IMR-90 (cell line): ENCODE measurements around the gene PDE4B. TPM values are rescaled to one million over a fixed set of nuclear protein-coding genes. Genes with fewer than 3 reads are reported as not detected.

Experiments used
- ATAC-seq: fragments of 200-7000 bp; cut with Tn5 transposase; 2 replicates; pipeline ENCODE4 v1.9.1; 2020; ENCODE audit warnings: low read depth, mild to moderate bottlenecking, moderate library complexity
- BruUV-seq: library from RNA; stranded (reverse); fragments of 400-500 nt; replicated peaks from 2 replicates; lab custom pipeline; 2021; lab: Mats Ljungman, UMichigan
- CTCF ChIA-PET: fragments of 300-600 bp; formaldehyde crosslinking; extraction: SDS; loops from one replicate; lab custom pipeline; 2021; ENCODE audit warnings: antibody characterized with exemption; lab: Yijun Ruan, JAX
- POLR2A ChIA-PET: fragments of 300-600 bp; sonication (Branson Sonifier 250); formaldehyde crosslinking; loops from one replicate; lab custom pipeline; 2022; ENCODE audit warnings: antibody characterized with exemption; ENCODE audit not compliant: unreplicated experiment; lab: Charles Lee
- DNase-seq: peaks from one replicate; pipeline ENCODE4 v3.0.0; 2013
- H2AFZ ChIP-seq: replicated peaks from 2 replicates; pipeline ENCODE3; 2013; ENCODE audit warnings: low read length, mild to moderate bottlenecking; ENCODE audit not compliant: poor library complexity
- H2AK5ac ChIP-seq: 2 replicates; pipeline ENCODE4 v1.6.1; 2013; ENCODE audit warnings: low read depth, low read length, inconsistent platforms
- H2AK9ac ChIP-seq: replicated peaks from 2 replicates; pipeline ENCODE3; 2013; ENCODE audit warnings: mild to moderate bottlenecking, low read depth, low read length, moderate library complexity; ENCODE audit not compliant: poor library complexity
- H2BK120ac ChIP-seq: 2 replicates; pipeline ENCODE4 v1.6.1; 2013; ENCODE audit warnings: low read depth, low read length, inconsistent platforms
- H2BK15ac ChIP-seq: 3 replicates; pipeline ENCODE4 v1.6.1; 2013; ENCODE audit warnings: low read depth, low read length, inconsistent platforms
- H2BK20ac ChIP-seq: 2 replicates; pipeline ENCODE4 v1.6.1; 2013; ENCODE audit warnings: low read depth, mild to moderate bottlenecking, inconsistent platforms, low read length, moderate library complexity
- H2BK5ac ChIP-seq: 2 replicates; pipeline ENCODE4 v1.6.1; 2013; ENCODE audit warnings: mild to moderate bottlenecking, low read depth, low read length, inconsistent platforms; ENCODE audit not compliant: poor library complexity, severe bottlenecking
- H3K14ac ChIP-seq: replicated peaks from 2 replicates; pipeline ENCODE4 v1.6.1; 2013; ENCODE audit warnings: low read depth, low read length, inconsistent platforms
- H3K18ac ChIP-seq: 2 replicates; pipeline ENCODE4 v1.6.1; 2013; ENCODE audit warnings: low read depth, low read length, control low read depth
- H3K23ac ChIP-seq: 2 replicates; pipeline ENCODE4 v1.6.1; 2013; ENCODE audit warnings: low read depth, low read length, inconsistent platforms
- H3K27ac ChIP-seq: 2 replicates; pipeline ENCODE4 v1.5.1; 2013; ENCODE audit warnings: mild to moderate bottlenecking, control low read depth, low read length; ENCODE audit not compliant: insufficient read depth
- H3K27me3 ChIP-seq: 2 replicates; pipeline ENCODE4 v1.6.1; 2013; ENCODE audit warnings: low read length; ENCODE audit not compliant: control insufficient read depth, insufficient read depth
- H3K36me3 ChIP-seq: 2 replicates; pipeline ENCODE4 v1.6.1; 2013; ENCODE audit warnings: low read length, mixed read lengths; ENCODE audit not compliant: control insufficient read depth, insufficient read depth
- H3K4ac ChIP-seq: 2 replicates; pipeline ENCODE4 v1.6.1; 2013; ENCODE audit warnings: low read depth, low read length, inconsistent platforms
- H3K4me1 ChIP-seq: 2 replicates; pipeline ENCODE4 v1.6.1; 2013; ENCODE audit warnings: low read length, mixed read lengths; ENCODE audit not compliant: control insufficient read depth, insufficient read depth
- H3K4me2 ChIP-seq: 2 replicates; pipeline ENCODE4 v1.6.1; 2013; ENCODE audit warnings: low read depth, mild to moderate bottlenecking, control low read depth, low read length, moderate library complexity
- H3K4me3 ChIP-seq: 2 replicates; pipeline ENCODE4 v1.5.1; 2013; ENCODE audit warnings: low read depth, mild to moderate bottlenecking, control low read depth, low read length, moderate library complexity; ENCODE audit not compliant: insufficient read depth
- H3K56ac ChIP-seq: 2 replicates; pipeline ENCODE4 v1.6.1; 2013; ENCODE audit warnings: low read length, inconsistent platforms; ENCODE audit not compliant: insufficient read depth; ENCODE audit errors: extremely low read depth
- H3K79me1 ChIP-seq, 2 experiments: 2 replicates each; pipeline ENCODE4 v1.6.1; 2013; ENCODE audit warnings: low read length in 2 of 2, inconsistent platforms in 1 of 2, low read depth in 1 of 2
- H3K9ac ChIP-seq: 2 replicates; pipeline ENCODE4 v1.6.1; 2013; ENCODE audit warnings: low read depth, low read length, control low read depth
- H3K9me1 ChIP-seq: 2 replicates; pipeline ENCODE4 v1.6.1; 2013; ENCODE audit warnings: low read length, inconsistent platforms; ENCODE audit not compliant: insufficient read depth
- H3K9me3 ChIP-seq: 2 replicates; pipeline ENCODE4 v1.6.1; 2013; ENCODE audit warnings: low read length; ENCODE audit not compliant: control insufficient read depth, insufficient read depth
- H4K20me1 ChIP-seq: 2 replicates; pipeline ENCODE4 v1.6.1; 2013; ENCODE audit warnings: low read length, inconsistent platforms; ENCODE audit not compliant: insufficient read depth
- H4K5ac ChIP-seq: 2 replicates; pipeline ENCODE4 v1.6.1; 2013; ENCODE audit warnings: mild to moderate bottlenecking, low read depth, low read length, control low read depth
- H4K8ac ChIP-seq, 2 experiments: 2 replicates each; pipeline ENCODE4 v1.6.1; 2013; ENCODE audit warnings: low read depth in 2 of 2, low read length in 2 of 2, control low read depth in 1 of 2, inconsistent platforms in 1 of 2
- H4K91ac ChIP-seq: 2 replicates; pipeline ENCODE4 v1.6.1; 2013; ENCODE audit warnings: low read depth, low read length, inconsistent platforms; ENCODE audit not compliant: insufficient read depth
- BHLHE40 ChIP-seq: fragments of 150-350 bp; IDR thresholded peaks from 2 replicates; pipeline ENCODE4 v1.6.1; 2016; ENCODE audit warnings: mild to moderate bottlenecking, low read depth, low read length
- CHD1 ChIP-seq: IDR thresholded peaks from 2 replicates; pipeline ENCODE4 v1.6.1; 2012; ENCODE audit warnings: low read depth, low read length, improper control_type of control experiment
- FOS ChIP-seq: fragments of 150-350 bp; IDR thresholded peaks from 2 replicates; pipeline ENCODE4 v1.6.1; 2016; ENCODE audit warnings: low read depth, low read length
- MAFK ChIP-seq: IDR thresholded peaks from 2 replicates; pipeline ENCODE4 v1.6.1; 2012; ENCODE audit warnings: low read depth, low read length, improper control_type of control experiment
- MXI1 ChIP-seq: IDR thresholded peaks from 2 replicates; pipeline ENCODE4 v1.6.1; 2012; ENCODE audit warnings: low read depth, mild to moderate bottlenecking, low read length, moderate library complexity, borderline replicate concordance
- NFE2L2 ChIP-seq: fragments of 150-350 bp; IDR thresholded peaks from 2 replicates; pipeline ENCODE4 v1.6.1; 2016; ENCODE audit warnings: low read depth, mild to moderate bottlenecking, low read length
- POLR2A ChIP-seq: IDR thresholded peaks from 2 replicates; pipeline ENCODE4 v1.6.1; 2012; ENCODE audit warnings: mild to moderate bottlenecking, low read depth, low read length
- RFX5 ChIP-seq: IDR thresholded peaks from 2 replicates; pipeline ENCODE4 v1.8.0; 2012; ENCODE audit warnings: low read depth, mild to moderate bottlenecking, low read length, moderate library complexity
- SMC3 ChIP-seq: fragments of 150-350 bp; IDR thresholded peaks from 2 replicates; pipeline ENCODE4 v1.6.1; 2016; ENCODE audit warnings: low read depth, mild to moderate bottlenecking, antibody characterized with exemption, low read length, moderate library complexity
- WGBS, 2 experiments: methylation state at CpG; one replicate each; pipeline versions ENCODE4 v1.1.5 to v1.1.7; 2013; ENCODE audit warnings: missing lambda C conversion rate in 2 of 2; ENCODE audit not compliant: insufficient read length in 1 of 2; ENCODE audit errors: extremely low coverage in 2 of 2; 5-methylcytosine and 5-hydroxymethylcytosine counted together
- dilution Hi-C: fragments of 300-500 bp; cut with HindIII; formaldehyde crosslinking; loops from one replicate; pipeline ENCODE4 v1.14.3; 2018; ENCODE audit warnings: low sequenced_read_pairs; ENCODE audit not compliant: unreplicated experiment
- in situ Hi-C: fragments of 300-500 bp; cut with MboI; formaldehyde crosslinking; loops from 3 replicates; pipeline ENCODE4 v1.14.3; 2019; ENCODE audit warnings: low sequenced_read_pairs, inconsistent platforms, mixed read lengths
- intact Hi-C: fragments of 100-400 bp; cut with micrococcal nuclease; formaldehyde crosslinking; loops from 2 replicates; pipeline ENCODE4 v1.10.0; 2022
- polyA plus RNA-seq, 3 experiments: library from polyadenylated mRNA; depleted of rRNA; stranded (reverse); fragments of >200 nt; gene quantifications; 2 replicates each; pipeline ENCODE4 v1.2.3, GENCODE V29; 2012; ENCODE audit warnings: low replicate concordance in 1 of 3
- total RNA-seq: library from RNA; depleted of rRNA; stranded (reverse); fragments of >200 nt; gene quantifications from 2 replicates; pipeline ENCODE4 v1.2.3, GENCODE V29; 2012
- TF ChIP-seq, protein P1 (sequence below): fragments of 150-350 bp; IDR thresholded peaks from 2 replicates; pipeline ENCODE4 v1.6.1; 2016; ENCODE audit warnings: low read depth, mild to moderate bottlenecking, low read length, moderate library complexity, borderline replicate concordance
- TF ChIP-seq, protein P2 (sequence below): conservative IDR thresholded peaks from 2 replicates; pipeline ENCODE4 v1.5.1; 2012; ENCODE audit warnings: mild to moderate bottlenecking, low read depth, low read length, improper control_type of control experiment

Gene PDE4B
- total and polyA plus RNA-seq, 2 of the 4 experiments (the other 2 are of a cell fraction) = 5.8 to 21.3 TPM

DNA sequence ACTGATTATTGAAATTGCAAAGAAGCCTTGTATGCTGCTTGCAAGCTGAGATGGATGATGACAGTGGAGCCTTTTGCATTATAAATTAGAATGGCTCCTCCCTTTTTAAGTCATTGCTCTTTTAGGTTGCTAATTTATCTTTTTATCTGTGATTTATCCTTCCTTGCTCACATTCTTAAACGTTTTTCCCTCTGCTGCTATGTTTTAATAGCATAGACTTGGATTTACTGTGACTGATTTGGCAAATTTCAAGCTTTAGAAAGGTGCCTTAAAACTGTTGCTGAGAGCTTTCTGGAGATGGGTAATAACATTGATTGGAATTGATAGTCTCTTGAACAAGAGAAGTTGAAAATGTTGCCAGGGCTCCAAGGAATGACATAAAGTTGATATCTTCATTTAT lies 427.8 kb downstream of the PDE4B start:
- H3K9me3 ChIP-seq = no peaks in the 10 kb centered on the region
- H2BK5ac ChIP-seq = no peak overlapping the region
- intact Hi-C loops (no loop called here), in situ Hi-C loops (no loop called here), dilution Hi-C loops (no loop called here)
- H2AK9ac ChIP-seq = no peak overlapping the region
- H4K8ac ChIP-seq = no peak overlapping the region
- no peak overlapping the region for H2BK120ac ChIP-seq
- H3K4ac ChIP-seq = no peak overlapping the region
- no peak overlapping the region for H2AFZ ChIP-seq
- no peak overlapping the region for H4K91ac ChIP-seq
- POLR2A ChIA-PET = no interaction called here
- no peak overlapping the region for H3K14ac ChIP-seq
- no peaks in the 10 kb centered on the region; the same call in 1 of the 2 replicates for H3K4me1 ChIP-seq
- DNase-seq (no peak), ATAC-seq (no peak)
- H2BK20ac ChIP-seq = no peak overlapping the region
- H3K56ac ChIP-seq = no peak overlapping the region
- TF ChIP-seq SMC3 = no peak
- no peak for TF ChIP-seq MAFK
- no peak for TF ChIP-seq NFE2L2
- no peak for TF ChIP-seq POLR2A
- TF ChIP-seq RFX5 = no peak
- no peak for TF ChIP-seq FOS
- no peak for TF ChIP-seq BHLHE40
- no peak for TF ChIP-seq CHD1
- TF ChIP-seq MXI1 = no peak
- TF ChIP-seq, protein P1, sequence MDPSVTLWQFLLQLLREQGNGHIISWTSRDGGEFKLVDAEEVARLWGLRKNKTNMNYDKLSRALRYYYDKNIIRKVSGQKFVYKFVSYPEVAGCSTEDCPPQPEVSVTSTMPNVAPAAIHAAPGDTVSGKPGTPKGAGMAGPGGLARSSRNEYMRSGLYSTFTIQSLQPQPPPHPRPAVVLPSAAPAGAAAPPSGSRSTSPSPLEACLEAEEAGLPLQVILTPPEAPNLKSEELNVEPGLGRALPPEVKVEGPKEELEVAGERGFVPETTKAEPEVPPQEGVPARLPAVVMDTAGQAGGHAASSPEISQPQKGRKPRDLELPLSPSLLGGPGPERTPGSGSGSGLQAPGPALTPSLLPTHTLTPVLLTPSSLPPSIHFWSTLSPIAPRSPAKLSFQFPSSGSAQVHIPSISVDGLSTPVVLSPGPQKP = no peak
- TF ChIP-seq, protein P2, sequence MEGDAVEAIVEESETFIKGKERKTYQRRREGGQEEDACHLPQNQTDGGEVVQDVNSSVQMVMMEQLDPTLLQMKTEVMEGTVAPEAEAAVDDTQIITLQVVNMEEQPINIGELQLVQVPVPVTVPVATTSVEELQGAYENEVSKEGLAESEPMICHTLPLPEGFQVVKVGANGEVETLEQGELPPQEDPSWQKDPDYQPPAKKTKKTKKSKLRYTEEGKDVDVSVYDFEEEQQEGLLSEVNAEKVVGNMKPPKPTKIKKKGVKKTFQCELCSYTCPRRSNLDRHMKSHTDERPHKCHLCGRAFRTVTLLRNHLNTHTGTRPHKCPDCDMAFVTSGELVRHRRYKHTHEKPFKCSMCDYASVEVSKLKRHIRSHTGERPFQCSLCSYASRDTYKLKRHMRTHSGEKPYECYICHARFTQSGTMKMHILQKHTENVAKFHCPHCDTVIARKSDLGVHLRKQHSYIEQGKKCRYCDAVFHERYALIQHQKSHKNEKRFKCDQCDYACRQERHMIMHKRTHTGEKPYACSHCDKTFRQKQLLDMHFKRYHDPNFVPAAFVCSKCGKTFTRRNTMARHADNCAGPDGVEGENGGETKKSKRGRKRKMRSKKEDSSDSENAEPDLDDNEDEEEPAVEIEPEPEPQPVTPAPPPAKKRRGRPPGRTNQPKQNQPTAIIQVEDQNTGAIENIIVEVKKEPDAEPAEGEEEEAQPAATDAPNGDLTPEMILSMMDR = no peak
- no peak overlapping the region for H2BK15ac ChIP-seq
- peaks cover 6% of the 10 kb centered on the region; the same call in 1 of the 2 replicates for H3K27me3 ChIP-seq
- WGBS, 2 experiments = no CpG with 5 or more reads among the region's 1 CpG
- no peak overlapping the region for H3K23ac ChIP-seq
- no peak overlapping the region for H3K4me2 ChIP-seq
- no peak overlapping the region for H3K4me3 ChIP-seq
- H3K18ac ChIP-seq = no peak overlapping the region
- no TSS peak for BruUV-seq
- CTCF ChIA-PET = no interaction called here
- peaks cover 5% of the 10 kb centered on the region; the same call in 1 of the 2 replicates for H3K9me1 ChIP-seq
- H2AK5ac ChIP-seq = no peak overlapping the region
- H4K5ac ChIP-seq = no peak overlapping the region
- H4K20me1 ChIP-seq = no peaks in the 10 kb centered on the region
- H3K9ac ChIP-seq = no peak overlapping the region
- no peaks in the 10 kb centered on the region for H3K36me3 ChIP-seq
- H3K27ac ChIP-seq = no peak overlapping the region
- no peaks in the 10 kb centered on the region for H3K79me1 ChIP-seq
